SKM-1 (cell line): ENCODE results near the gene KCNG2.

Experiments used
- DNase-seq: peaks from one replicate; lab custom pipeline; 2025; ENCODE audit not compliant: unreplicated experiment; lab: John Stamatoyannopoulos, UW

Gene KCNG2

GRCh38 chr18:79937103-79937860, 139.5 kb downstream of the KCNG2 start:
- no peak for DNase-seq

- no peak for DNase-seq
Measured at GRCh38 chr18:79938196-79938595, 140.5 kb downstream of the KCNG2 start.

- DNase-seq, result no peak
Measured at GRCh38 chr18:79939096-79939495, 141.4 kb downstream of the KCNG2 start.

GRCh38 chr18:79940126-79940813, 142.5 kb downstream of the KCNG2 start:
- no peak for DNase-seq

GRCh38 chr18:79940814-79941472, 143.2 kb downstream of the KCNG2 start:
- DNase-seq, result no peak

GRCh38 chr18:79941473-79942119, 143.9 kb downstream of the KCNG2 start:
- no peak for DNase-seq

GRCh38 chr18:79942211-79942610, 144.5 kb downstream of the KCNG2 start:
- DNase-seq, result no peak

- DNase-seq, result no peak
Measured at GRCh38 chr18:79942786-79943607, 145.3 kb downstream of the KCNG2 start.

- no peak for DNase-seq
Measured at GRCh38 chr18:79943608-79944125, 145.9 kb downstream of the KCNG2 start.

GRCh38 chr18:79944126-79944731, 146.5 kb downstream of the KCNG2 start:
- no peak for DNase-seq

- no peak for DNase-seq
Measured at GRCh38 chr18:79944746-79945117, 147.0 kb downstream of the KCNG2 start.

GRCh38 chr18:79945118-79946042, 147.6 kb downstream of the KCNG2 start:
- DNase-seq, result no peak

- DNase-seq, result no peak
Measured at GRCh38 chr18:79947054-79947755, 149.5 kb downstream of the KCNG2 start.

- no peak for DNase-seq
Measured at GRCh38 chr18:79947881-79948610, 150.3 kb downstream of the KCNG2 start.

- no peak for DNase-seq
Measured at GRCh38 chr18:79948719-79949411, 151.1 kb downstream of the KCNG2 start.
